Measurements from ENCODE around the gene SEZ6L.
A peak's percentile ranks its signal among the peaks of the same experiment; 100 is the strongest.

The SEZ6L gene

DNA sequence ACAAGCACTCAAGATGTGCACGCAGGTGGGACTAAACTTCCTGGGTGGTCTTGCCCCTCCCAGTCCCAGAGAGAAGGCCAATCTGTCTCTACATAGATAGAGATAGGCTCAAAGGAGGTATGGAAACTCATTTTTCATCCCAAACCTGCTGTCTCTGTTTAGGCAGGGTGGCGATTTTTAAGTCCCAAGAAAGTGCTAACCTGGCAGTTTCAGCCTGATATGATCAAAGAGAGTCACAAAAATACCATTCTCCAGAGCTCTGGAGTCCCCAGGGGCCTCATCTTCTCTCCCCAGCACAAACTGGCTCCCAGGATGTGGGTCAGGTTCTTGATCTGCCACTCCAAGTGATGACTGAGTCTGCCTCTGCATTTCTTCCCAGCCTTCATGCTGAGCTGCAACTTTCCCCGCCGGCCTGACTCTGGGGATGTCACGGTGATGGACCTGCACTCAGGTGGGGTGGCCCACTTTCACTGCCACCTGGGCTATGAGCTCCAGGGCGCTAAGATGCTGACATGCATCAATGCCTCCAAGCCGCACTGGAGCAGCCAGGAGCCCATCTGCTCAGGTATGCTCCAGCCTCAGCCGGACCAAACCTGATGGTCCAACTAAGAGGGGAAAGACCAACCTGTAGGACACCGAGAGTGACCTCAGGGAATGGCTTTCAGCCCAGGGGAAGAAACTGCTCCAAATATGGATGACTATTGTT lies 129.5 kb downstream of the SEZ6L start:
- no peak for DNase-seq (ENCODE audit: low read depth in 2 of 2)

DNA sequence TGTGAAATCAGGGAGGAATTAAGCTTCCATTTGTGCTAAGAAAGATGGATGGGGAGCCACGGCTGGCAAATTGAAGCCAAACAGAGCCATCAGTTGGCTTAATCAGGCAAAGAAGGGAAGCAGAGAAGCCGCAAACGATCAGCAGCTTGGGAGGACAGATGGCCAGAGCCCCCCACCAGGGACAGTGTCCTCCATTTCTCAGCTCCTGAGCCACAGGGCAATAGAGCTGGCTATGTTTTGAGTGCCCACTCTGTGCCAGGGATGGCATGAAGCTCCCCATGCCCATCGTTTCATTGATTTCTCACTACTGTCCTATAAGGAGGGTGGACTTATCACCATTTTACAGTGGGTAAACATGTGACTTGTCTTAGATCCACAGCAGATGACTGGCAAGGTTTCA lies 133.5 kb downstream of the SEZ6L start:
- DNase-seq (ENCODE audit: low read depth in 2 of 2): no peak

DNA sequence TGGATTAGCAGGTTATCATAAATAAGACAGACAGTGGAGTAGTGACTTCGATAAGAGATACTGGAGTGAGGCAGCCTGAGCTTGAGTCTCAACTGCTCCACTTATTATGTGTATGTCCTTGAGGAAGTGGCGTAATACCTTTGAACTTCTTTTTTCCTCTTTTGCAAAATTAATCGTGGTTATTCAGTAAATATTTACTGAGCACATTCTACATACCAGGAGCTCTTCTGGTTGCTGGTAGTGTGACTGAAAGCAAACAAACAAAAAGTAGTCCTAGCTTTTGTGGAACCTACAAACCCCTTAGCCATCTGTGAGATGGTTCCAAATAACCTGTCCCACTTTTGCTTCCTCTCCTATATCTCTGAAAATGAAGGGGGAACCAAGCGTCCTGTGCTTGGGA lies 134.2 kb downstream of the SEZ6L start:
- DNase-seq (ENCODE audit: low read depth in 2 of 2): no peak

DNA sequence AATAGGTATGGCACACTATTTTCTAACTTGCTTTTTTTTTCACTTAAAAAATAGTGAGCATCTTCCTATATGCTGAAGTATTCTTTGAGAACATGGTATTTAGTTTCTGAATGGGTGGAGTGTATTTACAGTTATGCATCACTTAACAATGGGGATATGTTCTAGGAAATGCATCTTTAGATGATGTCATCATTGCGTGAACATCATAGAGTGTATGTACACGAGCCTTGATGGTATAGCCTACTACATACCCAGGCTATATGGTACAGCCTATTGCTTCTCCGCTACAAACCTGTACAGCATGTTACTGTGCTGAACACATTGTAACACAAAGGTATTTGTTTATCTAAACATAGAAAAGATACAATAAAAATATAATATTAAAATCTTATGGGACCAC lies 135.5 kb downstream of the SEZ6L start:
- DNase-seq (ENCODE audit: low read depth in 2 of 2): no peak

DNA sequence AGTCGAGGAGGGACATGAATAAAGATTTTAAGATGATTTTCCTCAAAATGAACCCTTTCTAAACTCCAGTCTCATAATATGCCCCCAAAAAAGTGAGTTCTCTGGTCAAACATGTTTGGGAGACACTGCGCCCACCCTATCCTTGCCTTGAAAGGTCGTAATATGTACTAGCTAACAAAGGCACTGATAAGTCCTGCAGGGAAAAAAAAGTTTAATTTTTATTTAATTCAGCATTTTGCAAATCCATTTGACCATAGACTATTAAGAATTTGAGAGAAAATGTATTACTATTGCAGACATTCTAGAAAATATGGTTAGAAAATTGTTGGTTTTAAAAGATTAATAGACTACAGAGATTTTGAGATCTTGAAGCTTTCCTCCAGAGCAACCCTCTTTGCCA lies 139.2 kb downstream of the SEZ6L start:
- no peak for DNase-seq (ENCODE audit: low read depth in 2 of 2)

DNA sequence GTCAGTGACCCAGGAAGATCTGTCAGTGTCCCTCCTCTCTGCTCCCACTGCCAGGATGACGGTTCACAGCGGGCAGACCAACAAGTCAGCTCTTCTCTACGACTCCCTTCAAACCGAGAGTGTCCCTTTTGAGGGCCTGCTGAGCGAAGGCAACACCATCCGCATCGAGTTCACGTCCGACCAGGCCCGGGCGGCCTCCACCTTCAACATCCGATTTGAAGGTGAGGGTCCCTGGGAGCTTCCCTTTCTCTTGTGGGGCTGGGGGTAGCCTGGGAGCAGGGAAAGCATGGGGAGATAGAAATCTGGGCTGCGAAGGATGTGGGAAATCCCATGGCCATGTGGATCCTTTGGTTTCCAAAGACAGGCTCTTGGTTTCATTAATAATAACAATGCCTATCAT lies 141.4 kb downstream of the SEZ6L start:
- DNase-seq (ENCODE audit: low read depth in 2 of 2): no peak

DNA sequence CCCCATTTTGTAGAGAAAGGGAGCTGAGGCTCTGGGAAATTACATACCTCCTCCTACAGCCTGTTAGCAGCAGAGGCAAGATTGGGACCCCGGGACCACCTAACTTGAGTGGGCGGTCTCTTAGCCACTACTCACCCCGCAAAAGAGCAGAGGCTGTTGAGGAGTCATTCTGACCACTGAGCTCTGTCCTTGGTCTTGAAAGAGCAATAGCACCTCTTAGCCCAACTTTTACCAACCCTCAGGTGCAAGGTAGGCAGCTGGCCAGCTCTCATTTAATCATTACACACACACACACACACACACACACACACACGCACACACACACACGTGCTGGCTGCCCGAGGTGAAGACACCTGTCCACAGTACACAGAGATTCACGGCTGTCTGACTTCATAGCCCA lies 144.0 kb downstream of the SEZ6L start:
- DNase-seq (ENCODE audit: low read depth in 2 of 2): no peak

DNA sequence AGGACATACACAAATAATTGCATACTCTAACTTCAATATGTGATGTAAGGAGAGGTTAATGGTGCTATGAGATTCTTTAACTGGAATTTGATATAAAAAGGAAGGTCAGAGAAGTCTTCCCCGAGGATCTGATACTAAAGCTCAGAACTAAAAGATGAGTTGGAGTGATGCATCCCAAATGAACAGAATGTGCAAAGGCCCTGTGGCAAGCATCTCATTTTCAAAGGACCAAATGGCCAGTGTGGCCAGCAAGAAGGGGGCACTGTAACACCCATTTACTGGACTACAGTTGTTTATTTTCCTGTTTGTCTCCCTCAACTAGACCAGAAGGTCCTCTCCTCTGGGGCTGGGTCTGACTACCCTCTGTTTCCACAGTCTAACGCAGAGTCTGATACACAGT lies 144.9 kb downstream of the SEZ6L start:
- no peak for DNase-seq (ENCODE audit: low read depth in 2 of 2)

DNA sequence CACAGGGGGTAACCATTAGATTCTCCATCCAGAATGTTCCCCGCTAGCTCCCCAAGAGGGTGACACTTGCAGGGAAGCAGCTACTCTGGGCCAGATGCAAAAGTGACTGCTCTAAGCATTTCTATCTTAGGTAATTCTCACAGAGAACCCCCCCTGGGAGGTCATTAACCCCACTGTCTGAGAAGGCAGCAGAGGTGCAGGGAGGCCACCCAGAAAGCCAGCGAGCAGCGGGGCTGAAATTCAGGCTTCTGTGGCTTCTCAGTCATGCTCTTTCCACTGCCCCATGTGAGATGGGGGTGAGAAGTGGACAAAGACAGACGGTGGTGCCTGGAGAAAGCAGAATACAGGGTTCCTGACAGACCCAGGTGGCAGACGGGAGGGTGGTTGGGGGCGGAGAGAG lies 145.4 kb downstream of the SEZ6L start:
- no peak for DNase-seq (ENCODE audit: low read depth in 2 of 2)

DNA sequence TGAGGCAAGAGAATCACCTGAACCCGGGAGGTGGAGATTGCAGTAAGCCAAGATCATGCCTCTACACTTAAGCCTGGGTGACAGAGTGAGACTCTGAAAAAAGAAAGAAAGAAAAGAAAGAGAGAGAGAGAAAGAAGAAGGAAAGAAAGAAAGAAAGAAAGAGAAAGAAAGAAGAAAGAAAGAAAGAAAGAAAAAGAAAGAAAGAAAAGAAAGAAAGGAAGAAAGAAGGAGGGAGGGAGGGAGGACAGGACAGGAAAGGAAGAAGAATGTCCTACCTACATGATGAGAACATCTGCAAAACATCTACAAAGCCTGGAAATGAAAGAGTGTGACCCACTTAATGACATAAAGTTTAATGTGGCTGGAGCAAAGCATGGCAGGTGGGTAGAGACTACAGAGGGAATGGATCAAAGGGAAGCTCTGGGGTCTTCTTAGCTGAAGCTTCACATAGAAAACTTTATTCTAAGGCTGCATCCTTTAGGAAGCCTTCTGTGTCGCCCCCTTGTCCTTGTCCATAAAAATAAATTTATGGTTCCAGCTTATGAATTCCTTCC lies 147.5 kb downstream of the SEZ6L start:
- no peak for DNase-seq (ENCODE audit: low read depth in 2 of 2)

DNA sequence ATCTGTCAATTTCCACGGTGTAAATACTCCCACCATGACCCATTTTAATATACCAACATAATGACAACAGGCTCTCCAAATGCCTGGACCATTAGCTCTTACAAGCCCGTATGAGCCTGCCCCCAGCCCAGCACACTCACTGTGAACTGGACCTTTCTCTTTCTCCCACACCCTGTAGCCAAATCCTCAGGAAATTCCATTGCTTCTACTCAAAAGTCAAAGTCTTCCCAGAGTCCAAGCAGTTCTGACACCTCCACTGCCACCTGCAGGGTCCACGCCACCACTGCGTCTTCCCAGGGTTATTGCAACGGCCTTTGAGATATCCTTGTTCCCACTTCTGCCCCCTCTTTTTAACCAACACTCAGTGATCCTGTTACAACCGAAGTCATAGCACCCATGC lies 149.7 kb downstream of the SEZ6L start:
- no peak for DNase-seq (ENCODE audit: low read depth in 2 of 2)

DNA sequence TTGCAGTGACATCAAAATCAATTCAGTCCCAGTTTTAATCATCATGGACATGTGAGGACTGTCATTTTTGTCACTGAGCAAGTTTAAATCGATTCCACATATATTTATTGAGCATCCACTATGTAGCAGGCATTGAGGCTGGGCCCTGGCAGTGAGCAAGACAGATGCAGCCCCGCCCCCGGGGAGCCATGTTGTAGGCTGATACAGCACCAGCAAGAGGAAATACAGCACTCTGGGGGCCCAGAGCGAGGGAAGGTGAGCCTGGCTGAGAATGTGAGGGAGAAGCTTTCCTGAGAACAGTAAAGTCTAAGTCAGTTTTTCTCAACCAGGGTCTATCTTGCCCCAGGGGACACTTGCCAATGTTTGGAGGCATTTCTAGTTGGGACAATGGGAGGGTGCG lies 151.2 kb downstream of the SEZ6L start:
- DNase-seq (ENCODE audit: low read depth in 2 of 2): no peak

DNA sequence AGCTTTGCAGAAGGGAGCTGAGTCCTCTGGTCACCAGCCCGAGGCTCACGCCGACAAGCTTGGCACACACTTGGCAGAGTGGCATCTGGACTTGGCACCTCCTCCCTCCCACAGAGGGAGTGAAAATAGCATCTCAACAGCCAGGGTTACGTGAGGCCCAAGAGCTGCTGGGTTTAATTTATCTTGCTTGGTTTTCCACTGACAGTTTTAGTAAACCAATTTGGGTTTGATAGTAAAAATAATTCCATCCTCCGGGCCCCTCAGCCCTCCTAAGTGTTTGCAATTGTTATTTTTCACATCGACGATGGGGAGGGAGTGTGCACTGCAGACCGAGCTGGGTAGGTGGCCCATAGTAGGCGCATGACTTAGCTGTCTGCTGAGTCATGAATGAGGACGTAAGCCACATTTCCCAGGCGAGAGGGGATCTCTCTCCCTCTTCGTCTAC lies 152.2 kb downstream of the SEZ6L start:
- DNase-seq (ENCODE audit: low read depth in 2 of 2): no peak

DNA sequence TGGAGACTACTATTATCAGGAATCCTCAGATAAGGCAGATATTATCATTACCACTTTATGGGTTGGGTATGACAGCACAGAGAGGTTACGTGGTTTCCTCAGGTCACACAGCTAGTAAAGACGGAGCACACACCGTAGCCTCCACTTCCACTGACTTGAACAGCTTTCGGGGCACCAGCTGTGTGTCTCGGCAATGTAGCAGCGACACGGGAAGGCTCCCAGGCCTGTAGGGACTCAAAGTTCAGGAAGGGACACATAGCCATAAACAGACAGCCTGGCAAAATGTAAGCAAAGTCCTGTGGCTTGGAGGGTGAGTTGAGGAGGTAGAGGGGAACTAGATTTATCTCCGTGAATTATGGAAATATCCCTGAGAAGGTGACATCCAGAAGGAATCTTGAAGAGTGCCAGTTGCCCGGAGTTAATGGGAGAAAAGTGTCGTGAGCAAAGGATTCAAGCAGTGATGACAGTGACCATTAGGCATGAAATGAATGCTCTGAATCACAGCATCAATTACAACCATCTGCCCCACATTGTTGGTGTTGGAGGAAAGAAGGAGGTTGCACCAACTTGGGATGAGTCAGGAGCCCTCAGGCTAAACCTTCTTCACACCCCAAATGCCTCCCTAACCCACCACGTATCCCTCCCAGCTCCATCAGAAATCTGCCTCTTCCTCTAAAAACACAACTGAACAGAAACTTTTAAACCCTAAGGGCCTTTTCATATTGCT lies 153.1 kb downstream of the SEZ6L start:
- no peak for DNase-seq (ENCODE audit: low read depth in 2 of 2)

DNA sequence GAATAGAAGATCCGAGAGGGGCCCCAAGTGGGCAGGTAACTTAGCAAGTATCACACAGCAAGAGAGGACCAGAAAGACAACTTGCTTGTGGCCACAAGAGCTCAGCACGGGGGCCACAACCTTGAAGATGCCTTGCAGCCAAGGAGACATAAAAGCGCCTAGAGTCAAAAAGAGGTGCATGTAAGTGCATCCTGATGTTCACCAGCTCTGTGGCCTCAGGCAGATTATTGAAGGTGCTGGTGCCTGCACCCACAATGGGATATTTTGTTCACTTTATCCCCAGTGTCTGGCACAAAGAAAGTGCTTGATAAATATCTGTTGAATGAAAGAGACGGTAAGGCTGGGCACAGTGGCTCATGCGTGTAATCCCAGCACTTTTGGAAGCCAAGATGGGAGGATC lies 153.8 kb downstream of the SEZ6L start:
- DNase-seq (ENCODE audit: low read depth in 2 of 2): no peak

DNA sequence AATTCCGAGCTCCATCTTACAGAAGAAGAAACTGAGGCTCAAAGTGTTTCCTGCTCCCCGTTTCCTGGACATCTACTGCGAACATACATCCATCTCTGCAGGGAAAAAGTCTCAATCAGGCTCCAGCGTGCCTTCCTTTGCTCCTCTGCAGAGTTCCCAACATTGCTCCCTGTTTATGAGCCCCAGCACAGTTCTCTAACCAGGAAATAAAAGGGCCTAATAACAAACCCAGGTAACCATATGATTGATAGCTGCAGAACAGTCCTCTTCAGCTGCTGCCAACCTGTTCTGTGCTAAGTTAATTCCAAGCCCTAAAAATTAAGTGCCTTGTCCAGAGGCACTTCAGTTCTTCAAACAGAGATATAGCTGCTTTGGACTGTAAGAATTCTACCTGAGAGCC lies 154.9 kb downstream of the SEZ6L start:
- no peak for DNase-seq (ENCODE audit: low read depth in 2 of 2)

DNA sequence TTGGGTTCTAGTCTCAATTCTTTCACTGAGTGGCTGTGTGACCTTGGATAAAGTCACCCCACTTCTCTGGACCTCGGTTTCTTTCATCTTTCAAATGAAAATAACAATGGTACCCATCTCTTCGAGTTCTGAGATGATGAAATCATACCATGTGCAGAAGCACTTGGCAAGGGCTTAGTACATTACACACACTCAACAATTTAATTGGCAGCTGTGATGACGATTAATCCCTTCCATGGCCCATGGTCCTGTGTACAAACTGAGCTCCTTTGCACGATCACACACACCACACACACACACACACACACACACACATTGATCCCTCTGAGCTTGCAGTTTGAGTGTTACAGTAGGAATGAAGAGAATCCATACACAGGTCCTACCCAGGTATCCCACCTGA lies 156.4 kb downstream of the SEZ6L start:
- no peak for DNase-seq (ENCODE audit: low read depth in 2 of 2)

DNA sequence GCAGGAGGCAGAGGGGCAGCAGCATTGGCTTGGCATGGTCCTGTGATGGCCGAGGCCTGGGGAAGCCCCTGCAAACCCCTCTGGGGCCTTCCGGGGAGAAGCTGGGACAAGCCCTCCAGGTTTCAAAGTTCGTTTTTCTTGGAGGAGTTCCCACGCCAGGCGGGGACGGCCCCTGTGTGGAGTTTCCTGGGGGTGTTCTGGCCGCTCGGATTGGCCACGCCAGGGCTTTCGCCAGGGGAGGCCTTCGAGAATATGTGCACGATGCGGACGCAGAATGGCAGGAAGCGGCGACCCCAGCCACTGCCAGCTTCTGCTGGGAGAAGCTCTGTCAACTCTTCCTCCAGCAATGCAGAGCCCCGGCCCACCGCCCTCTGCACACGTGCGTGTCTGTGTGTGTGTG lies 157.5 kb downstream of the SEZ6L start:
- no peak for DNase-seq (ENCODE audit: low read depth in 2 of 2)

DNA sequence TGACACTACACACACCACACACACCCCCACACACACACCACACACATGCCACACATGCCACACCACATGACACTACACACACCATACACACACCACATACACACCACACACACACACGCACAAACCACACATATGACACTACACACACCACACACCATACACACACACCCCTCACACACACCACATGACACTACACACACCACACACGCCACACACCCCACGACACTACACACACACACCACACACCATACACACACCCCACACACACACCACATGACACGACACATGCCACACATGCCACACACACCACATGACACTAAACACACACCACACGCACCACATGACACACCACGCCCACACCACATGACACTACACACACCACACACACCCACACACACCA lies 158.0 kb downstream of the SEZ6L start:
- no peak for DNase-seq (ENCODE audit: low read depth in 2 of 2)

DNA sequence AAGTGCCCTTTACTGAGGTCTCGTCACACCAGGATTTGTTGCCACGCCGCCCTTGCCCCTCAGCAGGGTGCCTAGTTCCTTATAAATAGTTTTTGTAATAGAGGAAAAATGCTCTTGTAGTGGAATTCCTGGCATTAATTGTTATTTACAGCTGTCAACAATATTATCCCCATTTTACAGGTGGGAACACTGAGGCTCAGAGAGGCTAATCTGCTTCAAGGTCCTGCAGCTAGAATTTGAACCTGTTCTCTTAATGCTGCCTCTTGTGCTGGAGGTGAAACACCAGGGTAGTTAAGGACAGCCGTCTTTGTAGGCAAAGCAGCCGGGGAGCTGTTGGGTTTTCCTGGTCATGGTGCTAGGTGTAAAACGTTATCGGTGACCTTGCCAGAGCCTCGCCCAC lies 159.0 kb downstream of the SEZ6L start:
- DNase-seq (ENCODE audit: low read depth in 2 of 2): no peak

DNA sequence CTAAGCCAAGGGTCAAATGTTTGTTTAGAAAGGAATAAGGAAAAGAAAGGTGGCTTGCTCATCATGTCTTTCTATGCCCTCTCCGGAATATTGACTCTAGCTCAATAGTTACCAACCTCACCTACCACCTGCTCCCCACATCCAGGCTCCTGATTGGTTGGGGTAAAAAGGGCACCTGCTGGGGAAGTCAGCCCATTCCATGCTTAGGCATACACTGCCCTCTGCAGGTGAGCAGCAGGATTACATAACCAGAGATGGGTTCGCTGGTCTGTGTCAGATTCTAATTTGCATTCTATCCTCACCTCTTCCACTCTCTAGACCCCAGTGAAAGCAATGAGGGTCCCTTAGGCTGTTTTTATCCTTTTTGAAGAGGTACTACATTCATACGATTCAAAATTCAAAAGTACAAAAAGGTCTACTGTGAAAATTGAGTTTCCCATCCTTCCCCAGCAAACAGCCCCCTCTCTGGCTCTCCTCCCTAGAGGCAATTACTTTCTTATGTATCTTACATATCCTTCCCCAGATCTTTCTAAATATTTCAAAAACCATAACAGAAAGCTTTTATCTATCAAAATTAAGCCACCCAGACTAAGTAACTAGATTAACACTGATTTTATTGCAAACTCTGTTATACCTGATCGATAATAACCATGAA lies 161.8 kb downstream of the SEZ6L start:
- DNase-seq (ENCODE audit: low read depth in 2 of 2): peak; percentile 3 to 24

DNA sequence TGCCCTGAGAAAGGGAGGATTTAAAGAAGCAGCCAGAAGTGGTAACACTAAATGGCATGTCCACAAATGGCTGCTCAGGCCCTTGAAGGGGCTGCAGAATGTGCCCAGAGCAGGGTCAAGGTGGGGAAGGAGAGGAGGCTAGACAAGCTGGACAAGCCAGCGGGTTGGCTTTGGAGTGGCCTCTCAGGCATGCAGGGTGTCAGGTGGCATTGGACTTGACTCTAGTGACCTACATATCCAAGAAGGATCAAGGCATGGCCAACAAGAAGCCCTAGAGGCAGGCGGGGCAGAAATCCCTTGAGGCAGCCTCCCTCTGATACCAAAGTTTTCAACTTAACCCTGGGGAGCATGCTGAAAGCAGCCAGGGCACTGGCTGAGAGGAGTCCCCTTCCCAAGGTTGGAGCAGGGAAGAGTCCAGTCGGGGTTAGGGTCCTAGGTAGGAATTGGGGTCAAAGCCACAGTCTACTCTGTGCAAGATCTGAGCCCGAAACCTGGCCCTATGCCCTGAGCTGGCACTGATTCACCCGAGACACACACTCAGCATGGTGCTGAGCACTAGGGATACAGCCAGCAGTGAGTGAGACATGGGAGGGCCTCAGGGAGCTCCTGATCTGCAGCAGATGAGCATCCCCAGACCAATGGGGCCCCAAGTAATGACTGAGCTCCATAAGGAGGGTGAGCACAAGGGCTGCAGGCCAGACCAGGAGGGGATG lies 164.0 kb downstream of the SEZ6L start:
- no peak for DNase-seq (ENCODE audit: low read depth in 2 of 2)

All from stimulated activated CD8-positive, alpha-beta memory T cell treated with anti-CD3 and anti-CD28 coated beads, Interleukin-7, amount 100 ng/mL, for 4 hours (primary cell).